NCI-H2227 treated with DMSO at 0.1 percent for 48 hours (cell line): Measurements from ENCODE around the gene CSAD.
"Not testable (repeated sequence)": the region's sequence is repeated elsewhere in the genome, so short reads cannot be mapped to it uniquely, and the experiment has no call there.

ENCODE experiments used
- DNase-seq: peaks from one replicate; lab custom pipeline; 2025; lab: John Stamatoyannopoulos, UW

Gene CSAD

DNA sequence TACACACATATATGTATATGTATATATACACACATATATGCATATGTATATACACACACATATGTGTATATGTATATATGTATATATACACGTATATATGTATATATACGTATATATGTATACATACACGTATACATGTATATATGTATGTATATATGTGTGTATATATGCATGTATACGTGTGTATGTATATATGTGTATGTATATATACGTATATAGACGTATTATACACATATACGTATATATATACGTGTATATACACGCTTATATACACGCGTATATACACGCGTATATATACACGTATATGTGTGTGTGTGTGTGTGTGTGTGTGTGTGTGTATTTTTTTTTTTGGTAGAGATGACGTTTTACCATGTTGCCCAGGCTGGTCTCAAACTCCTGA is 33.1 kb downstream of the CSAD start:
- DNase-seq, result no peak

DNA sequence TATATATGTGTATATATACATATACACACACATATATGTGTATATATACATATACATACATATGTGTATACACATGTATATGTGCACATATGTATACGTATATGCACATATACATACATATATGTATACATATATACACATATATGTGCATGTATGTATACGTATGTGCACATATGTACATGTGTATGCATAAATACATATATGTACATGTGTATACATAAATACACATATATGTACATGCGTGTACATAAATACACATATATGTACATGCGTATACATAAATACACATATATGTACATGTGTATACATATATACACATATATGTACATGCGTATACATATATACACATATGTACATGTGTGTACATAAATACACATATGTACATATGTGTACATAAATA is 33.5 kb downstream of the CSAD start:
- no peak for DNase-seq

DNA sequence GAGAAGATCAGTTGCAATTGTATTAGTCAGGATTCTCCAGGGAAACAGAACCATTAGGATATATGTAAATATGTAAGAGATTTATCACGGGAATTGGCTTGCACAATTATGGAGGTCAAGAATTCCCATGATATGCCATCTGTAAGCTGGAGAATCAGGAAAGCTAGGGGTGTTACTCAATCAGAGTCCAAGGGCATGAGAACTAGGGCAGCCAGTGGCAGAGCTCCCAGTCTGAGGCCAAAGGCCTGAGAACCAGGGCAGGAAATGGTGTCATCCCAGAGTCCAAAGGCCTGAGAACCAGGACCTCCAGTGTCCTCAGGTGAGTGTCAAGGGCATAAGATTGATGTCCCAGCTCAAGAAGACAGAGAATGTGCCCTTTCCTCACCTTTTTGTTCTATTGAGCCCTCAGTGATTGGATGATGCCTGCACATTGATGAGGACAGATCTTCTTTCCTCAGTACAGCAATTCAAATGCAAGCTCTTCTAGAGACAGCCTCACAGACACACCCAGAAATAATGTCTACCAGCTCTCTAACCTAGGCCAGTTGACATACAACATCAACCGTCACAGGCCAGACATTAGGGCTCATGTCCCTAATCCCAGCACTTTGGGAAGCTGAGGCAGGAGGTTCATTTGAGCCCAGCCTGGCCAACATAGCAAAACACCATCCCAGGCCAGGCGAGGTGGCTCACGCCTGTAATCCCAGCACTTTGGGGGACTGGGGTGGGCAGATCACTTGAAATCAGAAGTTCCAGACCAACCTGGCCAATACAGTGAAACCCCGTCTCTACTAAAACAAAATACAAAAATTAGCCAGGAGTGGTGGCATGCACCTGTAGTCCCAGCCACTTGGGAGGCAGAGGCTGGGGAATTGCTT is 35.1 kb downstream of the CSAD start:
- no peak for DNase-seq

DNA sequence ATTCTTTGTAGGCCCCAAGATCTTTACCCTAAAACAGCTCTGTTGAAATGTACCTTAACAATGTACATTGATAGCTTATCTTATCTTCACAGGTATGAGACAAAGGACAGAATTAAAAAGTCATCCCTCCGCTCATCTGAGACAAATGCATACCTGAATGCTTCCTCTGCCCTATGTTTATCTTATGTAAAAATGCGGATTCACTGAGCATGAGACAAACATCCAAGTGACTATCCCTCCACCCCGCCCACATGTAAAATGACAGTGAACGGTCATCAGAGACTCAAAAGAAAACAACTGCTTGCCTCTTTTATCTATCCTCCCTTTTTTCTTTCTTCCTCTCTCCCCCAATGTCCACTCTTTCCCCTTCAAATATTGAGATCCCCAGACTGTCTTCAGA is 37.4 kb downstream of the CSAD start:
- DNase-seq, result no peak

DNA sequence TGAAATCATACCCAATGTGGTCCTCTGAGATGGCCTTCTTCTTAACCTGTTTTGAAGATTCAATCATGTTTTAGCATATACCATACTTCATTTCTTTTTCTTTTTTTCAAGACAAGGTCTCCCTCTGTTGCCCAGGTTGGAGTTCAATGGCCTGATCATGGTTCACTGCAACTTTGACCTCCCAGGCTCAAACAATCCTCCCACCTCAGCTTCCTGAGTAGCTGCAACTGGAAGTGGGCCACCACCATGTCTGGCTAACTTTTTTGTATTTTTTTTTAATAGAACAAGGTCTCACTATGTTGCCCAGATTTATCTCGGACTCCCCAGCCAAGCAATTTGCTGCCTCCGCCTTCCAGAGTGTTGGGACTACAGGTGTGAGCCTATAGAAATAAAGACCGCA is 47.0 kb downstream of the CSAD start:
- no peak for DNase-seq

DNA sequence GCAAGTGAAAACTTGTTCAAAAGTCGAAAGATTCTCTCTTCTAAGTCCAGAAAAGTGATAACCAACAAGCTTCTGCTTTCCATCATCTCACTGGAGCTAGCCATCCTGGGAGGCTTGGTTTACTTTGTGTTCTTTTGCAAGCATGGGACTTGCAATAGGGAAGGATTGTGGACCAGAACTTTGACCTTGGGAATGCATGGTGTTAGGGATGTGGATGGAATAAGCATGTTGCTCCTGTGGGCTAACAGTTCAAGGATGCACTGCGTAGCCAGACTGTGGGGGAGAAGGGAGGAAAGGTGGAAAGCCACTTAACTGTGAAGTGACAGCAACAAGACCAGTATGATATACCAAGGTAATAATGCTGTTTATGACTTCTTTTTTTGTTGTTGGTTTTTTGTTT is 48.9 kb downstream of the CSAD start:
- no peak for DNase-seq

DNA sequence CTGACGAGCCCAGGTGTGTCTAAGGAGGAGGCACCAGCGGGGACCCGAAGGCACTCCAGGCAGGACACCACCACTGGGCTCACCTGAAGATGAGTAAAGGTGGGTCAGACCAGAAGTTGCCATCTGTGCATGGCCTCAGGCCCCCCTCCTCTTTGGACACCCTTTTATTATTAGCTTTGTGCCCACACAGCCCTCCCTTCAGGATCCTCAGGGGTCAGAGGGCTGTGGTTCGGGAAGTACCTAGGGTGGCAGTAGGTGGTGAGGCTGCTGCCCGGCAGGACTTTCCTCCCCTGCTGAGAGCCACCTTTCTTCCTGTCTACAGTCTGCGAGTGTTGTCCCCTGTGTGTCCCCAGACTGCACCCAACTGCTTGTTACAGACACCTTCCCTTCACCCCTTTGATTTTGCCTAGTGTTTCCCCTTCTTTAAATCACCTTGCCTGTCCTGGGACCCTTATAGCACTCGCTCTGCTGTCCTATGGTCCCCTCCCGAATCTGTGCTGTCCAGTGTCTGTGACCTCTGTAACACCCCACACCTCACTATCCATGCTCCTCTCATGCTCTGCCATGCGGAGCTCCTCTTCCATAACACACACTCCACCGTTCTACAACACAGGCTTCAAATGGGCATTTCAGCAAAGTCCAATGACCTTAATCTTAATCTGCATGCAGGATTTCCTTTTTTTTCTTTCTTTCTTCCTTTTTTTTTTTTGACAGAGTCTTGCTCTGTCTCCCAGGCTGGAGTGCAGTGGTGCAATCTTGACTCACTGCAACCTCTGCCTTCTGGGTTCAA is 51.8 kb downstream of the CSAD start:
- DNase-seq, result no peak

DNA sequence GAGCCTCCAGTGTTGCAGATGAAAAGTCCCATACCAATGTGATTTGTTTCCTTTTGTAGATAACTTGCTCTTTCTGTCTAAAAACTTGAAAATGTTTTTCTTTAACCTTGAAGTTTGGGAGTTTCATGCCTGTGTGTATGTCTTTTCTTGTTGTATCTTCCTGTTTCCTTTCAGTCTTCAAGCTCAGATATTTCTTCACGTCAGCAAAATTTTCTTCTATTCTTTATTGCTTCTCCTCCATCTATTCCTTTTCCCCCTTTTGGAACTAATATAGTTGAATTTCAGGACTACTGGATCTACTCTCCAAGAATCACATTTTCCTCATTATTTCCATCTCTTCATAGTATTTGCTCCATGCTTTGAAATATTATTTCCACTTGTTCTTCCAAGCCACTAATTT is 53.6 kb downstream of the CSAD start:
- DNase-seq, result no peak

DNA sequence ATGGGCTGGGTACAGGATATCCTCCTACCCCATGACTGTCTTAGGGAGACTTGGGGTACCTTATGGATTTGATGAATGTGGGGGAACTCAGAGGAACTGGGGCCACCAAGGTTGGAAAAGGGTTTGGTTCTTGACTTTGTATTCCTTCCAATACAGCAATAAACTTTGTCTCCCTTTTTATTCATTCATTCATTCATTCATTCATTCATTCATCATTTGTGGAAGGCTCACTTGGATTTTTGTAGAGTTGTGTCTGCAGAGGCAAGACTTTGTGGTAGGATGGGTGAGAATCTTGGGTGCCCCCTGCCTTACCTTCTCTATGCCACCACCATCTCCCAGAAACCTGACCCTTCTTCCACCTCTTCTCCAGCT is 56.4 kb downstream of the CSAD start:
- no peak for DNase-seq

DNA sequence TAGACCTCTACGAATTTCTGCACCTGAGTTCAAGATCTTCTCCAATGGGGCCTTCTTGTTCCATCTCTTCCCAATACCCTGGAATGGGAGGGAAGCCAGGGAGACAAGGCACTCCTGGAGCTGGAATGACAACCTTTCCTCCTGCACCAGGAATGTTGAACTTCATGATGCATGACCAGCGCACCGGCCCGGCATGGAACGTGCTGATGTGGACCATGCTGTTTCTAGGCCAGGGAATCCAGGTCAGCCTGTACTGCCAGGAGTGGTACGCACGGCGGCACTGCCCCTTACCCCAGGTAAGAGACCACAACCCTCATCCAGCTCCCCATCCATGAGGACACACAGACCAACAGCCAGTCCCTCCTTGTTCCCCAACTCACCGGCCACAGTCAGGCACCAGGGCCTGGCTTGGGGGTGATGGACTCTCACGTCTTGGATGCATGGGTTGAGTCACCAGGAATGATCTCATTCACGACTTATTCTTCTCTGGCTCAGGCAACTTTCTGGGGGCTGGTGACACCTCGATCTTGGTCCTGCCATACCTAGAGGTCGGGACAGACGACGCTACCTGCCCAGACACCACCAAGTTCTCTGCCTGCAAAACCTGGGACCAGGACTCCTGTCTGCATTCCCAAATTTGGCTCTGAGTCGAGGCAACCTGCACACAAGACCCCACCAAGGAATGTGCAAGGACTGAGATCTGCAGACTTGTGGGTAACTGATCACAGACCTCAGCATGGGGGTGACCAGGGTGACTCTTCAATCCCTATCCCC is 57.0 kb downstream of the CSAD start:
- no peak for DNase-seq

DNA sequence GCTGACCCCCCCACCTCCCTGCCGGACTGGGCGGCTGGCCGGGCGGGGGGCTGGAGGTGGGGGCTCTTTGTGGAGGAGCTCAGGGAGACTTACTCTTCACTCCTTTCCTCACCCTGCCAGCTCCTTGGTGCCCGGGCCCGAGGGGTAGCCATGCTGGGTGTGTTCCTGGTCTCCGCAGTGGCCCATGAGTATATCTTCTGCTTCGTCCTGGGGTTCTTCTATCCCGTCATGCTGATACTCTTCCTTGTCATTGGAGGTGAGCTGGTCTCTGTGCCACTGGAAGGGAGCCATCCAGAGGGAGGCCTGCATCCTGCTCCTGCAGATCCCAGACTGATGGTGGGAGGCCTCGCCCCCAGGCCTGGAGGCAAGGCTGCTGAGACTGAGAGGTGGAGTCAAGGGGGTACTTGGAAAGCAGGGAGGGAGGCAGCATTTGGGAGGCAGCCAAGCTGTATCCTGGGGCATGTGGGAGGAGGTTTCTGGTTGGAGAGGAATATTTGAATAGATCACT is 57.7 kb downstream of the CSAD start:
- no peak for DNase-seq

DNA sequence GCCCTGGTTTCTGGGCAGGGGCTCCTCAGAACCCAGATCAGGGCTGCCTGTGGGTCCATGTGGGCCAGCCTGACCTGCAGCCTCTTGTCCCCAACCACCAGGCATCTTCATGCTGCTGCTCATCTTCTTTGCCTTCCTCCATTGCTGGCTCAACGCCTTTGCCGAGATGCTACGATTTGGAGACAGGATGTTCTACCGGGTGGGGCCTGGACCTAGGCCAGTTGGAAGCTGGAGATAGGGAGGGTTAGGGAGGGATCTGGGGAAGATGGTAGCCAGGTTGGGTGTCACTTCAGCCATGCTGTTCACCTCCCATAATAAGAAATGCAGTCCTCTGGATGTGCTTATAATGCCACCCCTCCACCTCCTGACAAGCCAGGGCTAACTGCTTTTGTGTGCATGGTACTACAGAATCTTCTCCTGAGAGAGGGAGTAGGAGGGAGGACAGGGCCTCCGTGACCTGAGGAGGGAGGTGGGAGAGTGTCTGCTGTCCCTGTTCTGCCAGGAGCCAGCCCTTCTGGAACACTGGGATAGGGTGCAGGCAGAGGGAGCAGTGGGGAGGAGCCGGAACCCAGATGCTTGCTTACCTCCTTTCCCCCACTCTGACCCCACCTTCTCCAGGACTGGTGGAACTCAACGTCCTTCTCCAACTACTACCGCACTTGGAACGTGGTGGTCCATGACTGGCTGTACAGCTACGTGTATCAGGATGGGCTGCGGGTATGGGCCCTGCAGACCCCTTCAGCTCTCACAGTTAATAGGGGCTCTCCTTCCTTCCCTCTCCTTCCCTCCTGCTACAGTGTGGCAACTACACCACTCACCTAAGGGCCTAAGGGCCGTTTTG is 59.8 kb downstream of the CSAD start:
- DNase-seq, result no peak

DNA sequence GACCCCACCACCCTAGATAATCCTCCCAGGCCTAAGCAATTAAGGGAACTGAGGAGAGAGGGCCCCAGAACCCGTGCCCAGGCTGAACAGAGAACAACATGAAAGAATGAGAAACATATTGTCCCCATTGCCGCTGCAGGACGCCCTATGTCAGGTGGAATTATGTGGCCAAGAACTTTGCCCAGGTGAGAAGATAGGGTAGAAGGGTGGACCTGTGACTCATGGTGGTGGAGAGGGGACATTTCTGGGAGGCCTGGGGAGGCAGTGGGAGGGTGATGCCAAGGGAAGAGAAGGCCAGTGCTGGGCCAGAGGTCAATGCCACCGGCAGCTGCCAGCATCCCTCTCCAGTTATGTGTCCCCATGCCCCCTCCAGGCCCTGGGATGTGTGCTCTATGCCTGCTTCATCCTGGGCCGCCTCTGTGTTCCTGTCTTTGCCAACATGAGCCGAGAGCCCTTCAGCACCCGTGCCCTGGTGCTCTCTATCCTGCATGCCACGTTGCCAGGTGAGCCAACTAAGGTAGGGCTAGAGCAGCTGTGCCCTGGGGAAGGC is 61.9 kb downstream of the CSAD start:
- no peak for DNase-seq

DNA sequence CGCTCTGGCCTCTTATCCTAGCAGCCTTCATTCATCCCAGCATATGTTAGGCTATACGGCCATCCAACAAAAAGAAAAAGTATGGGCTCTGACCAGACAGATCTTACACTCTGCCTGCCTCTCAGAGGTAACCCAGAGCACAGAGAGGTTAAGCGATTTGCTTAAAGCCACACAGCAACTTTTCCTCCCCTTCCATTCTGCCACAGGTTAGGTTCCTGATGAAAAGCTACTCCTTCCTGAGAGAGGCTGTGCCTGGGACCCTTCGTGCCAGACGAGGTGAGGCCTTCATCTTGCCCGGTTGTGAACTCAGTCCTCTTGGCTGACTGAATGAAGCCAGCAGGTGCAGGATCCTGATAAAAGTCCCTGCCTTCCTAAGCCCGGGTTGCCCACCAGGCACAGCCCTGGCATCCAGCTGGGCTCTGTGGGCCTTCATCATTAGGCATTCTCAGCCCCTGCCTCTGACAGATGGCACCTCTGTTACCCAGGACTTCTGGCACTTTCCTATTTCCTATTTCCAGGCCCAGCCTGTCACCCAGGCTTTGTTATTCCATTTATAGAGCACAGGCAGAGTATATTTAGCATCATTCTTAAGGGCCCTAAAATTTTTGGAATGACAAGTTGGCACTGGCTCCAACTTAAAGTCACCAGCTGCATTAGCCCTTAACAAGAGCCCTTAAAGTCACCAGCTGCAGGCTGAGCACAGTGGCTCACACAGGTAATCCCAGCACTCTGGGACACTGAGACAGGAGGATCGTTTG is 64.7 kb downstream of the CSAD start:
- no peak for DNase-seq

DNA sequence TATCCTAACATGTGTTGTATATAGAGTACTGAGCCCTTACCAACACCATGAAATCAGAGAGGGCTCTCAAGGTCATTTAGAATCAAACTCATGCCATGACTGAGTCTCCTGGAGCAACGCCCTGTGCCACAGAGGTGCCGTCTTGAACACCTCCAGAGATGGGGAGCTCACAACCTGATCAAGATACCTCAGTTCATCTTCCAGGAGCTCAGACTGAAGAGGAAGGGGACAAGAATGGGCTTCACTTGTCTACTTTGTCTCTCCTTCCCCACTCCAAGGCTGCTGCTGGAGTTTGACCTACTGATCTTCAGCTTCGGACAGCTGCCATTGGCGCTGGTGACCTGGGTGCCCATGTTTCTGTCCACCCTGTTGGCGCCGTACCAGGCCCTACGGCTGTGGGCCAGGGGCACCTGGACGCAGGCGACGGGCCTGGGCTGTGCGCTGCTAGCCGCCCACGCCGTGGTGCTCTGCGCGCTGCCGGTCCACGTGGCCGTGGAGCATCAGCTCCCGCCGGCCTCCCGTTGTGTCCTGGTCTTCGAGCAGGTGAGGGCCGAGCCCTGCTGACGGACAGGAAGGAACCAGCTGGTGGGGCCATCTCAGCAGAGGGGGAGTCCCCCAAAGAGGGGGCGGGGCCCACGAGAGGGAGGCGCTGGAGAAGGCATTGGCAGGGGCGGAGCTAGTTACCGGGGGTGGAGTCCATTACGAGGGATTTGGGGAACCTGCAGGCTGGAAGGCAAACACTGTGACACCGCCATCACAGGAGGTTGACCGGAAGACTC is 65.4 kb downstream of the CSAD start:
- DNase-seq, result no peak

DNA sequence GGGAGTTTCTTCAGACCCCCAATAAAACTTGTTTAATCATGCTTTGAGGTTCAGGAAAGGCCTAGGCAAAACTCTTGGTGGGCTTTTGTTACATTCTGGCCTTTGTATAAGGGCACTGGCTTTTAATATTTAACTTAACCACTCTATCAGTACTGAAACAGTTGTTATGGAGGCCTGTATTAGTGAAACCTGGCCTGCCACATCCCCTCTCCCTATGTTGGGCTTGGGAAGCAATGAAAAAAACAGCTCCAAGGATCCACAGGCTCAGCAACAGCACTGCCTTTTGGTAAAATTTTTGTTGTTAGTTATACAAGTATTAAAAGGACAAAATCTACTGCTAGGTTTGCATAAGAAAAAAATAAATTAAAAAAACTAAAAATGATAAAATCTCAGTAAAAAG is 66.8 kb downstream of the CSAD start:
- no peak for DNase-seq

DNA sequence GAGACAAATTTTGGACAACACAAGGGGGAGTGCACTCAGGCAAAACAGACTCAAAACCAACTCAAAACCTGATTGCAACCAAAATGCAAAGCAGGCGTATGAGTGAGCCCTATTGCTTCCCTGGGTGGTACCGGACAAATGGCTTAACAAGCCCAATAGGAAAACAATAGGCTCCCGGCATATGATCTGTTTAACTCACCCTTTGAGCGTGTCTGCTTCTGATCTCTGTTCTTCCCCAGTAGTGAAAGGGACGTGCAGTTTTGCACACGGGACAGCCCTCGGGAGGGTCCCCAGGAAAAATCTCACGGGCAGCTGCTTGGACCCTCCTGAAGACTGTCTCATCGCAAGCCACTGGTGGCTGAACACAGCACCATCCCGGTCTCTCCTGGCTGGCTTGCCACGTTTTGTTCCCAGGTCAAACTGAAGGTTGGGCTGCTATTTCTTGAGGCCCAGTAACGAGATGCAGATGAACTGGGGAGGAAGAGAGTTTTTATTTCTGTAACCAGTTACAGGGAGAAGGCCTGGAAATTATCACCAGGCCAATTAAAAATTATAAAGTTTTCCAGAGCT is 67.5 kb downstream of the CSAD start:
- no peak for DNase-seq

DNA sequence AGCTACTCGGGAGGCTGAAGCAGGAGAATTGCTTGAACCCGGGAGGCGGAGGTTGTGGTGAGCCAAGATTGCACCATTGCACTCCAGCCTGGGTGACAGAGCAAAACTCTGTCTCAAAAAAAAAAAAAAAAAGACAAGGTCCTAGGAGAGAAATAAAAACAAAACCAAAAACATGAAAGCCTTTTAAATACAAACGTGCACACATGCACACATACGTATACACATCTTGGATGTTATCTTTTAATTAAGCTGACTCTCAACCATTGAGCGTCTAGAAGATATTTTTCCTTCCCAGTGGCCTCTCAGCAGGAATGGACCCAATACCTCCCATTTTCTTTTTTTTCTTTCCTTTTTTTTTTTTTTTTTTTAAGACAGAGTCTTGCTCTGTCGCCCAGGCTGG is 68.3 kb downstream of the CSAD start:
- not testable (repeated sequence) for DNase-seq
